NCI-H82 treated with DMSO at 0.1 percent for 48 hours (cell line): Measurements from ENCODE around the gene UNC119B.

Experiments used
- DNase-seq: peaks from one replicate; lab custom pipeline; 2025; ENCODE audit not compliant: unreplicated experiment; lab: John Stamatoyannopoulos, UW

The UNC119B gene

DNA sequence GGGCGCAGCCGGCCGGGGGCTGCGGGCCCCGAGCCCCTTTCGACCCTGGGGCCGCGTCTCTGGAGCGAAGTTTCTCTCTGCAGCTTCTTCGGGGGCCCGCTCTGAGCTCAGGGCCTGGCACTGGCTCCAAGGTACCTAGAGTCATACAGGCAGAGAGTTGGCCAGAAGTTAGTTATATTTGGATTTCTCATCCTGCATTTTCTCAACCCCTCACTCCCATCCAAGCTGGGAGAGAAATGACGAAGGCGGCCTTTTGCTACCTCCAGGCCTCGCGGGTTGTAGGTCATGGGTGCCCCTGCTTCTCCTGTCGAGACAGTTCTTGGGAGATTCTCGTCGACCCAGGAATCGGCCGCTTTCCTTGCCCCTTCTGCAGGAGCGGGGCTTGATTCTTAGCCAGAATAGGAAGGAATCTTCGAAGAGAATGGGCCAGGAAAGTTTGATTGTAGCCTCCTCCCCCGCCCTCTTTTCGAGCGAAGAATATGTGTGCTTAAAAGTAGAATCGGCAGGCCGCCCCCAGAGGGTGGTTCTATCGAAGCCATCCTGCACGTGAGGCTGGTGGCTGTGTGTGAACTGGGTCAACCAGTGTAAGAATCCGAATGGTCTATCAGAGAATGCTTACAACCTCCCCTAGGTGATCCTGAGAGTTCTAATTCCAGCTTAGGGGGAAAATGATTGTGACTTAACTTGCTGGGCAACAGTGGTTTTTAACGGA, 22.5 kb upstream of the UNC119B start:
- DNase-seq: no peak

DNA sequence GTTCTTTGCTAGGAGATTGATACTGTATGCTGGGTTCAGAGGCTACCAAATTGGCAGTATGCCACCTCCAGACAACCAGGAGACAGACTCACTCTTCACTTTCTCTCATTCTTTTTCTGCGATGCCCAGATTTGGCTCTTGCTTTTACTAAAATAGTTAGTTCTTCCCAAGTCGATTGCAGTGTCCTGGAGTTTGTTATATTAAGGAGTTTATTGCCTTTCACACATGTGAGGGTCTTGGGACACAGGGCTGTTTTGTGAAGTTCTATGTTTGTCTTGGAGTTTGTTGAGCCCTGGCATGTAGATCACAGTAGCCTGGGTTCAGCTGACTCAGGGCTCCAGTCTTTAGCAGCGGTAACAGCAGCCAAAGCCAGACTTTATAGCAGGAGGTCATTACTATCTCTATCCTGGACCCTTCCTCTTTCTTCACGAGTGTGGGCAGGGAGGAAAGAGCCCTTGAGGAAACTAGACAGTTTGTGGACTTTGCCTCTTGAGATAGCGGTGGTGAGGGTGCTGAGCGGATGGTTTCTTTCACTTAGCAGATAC, 21.7 kb upstream of the UNC119B start:
- DNase-seq: no peak

DNA sequence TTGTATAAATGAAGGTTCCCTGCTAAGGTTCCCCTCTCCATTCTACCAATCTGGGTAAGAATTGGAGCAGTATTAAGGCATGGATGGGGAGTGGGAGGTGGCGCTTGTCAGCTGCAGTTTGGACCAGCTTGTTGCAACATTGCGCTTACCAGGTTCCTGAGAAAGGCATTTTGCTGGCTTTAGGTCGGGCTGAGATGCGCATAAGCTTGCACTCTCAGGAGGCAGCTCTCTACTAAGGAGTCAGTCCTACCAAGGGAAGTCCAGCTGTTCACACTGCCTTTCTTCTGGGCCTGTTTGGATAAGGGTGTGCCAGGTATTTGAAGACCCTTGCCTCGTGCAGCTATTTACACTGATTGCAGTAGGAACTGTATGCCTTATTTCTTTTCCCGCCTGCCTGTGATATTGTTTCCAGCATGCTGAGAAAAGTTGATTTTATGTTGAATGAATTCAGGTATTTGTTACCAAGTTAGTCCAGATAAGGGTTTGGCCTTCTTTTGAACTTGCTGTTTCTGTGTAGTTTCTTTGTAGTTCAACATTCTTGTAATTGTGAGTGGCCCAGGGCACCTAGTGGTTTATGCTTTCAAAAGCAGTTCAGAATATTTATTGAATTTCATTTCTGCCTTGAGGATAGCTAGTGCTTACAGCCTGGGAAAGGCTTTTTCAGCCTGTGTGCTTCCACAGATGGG, 20.7 kb upstream of the UNC119B start:
- DNase-seq: no peak

DNA sequence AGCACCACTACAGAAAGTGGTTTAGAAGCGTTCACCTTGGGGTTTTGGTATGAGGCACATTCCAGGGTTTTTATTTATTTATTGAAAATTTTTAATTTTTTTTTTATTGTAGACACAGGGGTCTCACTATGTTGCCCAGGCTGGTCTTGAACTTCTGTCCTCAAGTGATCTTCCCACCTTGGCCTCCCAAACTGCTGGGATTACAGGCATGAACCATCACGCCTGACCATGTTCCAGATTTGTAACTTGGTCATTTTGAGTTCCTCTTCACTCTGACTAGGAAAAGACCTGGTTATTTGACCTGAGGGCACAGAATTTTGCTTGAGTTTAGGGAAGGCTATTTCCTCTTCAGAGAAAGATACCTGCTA, 20.2 kb upstream of the UNC119B start:
- no peak for DNase-seq

DNA sequence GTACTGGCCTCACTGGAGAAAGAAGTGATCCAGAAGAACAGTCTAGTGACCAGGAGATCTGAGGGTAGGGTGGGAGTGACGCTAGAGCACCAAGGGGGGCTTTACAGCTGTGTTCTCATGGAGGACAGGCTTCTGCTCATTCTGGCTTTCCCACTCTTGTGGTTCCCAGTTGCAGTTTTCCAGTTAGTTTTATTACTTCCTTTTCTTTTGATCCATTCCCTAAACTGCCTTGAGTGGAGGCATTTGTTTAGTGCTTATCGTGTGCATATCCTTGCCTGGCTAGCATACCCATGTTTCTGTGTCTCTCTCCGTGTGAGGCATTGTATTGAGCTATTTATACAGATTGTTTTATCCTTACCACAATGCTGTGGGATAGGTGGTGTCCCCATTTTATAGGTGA, 19.3 kb upstream of the UNC119B start:
- no peak for DNase-seq

DNA sequence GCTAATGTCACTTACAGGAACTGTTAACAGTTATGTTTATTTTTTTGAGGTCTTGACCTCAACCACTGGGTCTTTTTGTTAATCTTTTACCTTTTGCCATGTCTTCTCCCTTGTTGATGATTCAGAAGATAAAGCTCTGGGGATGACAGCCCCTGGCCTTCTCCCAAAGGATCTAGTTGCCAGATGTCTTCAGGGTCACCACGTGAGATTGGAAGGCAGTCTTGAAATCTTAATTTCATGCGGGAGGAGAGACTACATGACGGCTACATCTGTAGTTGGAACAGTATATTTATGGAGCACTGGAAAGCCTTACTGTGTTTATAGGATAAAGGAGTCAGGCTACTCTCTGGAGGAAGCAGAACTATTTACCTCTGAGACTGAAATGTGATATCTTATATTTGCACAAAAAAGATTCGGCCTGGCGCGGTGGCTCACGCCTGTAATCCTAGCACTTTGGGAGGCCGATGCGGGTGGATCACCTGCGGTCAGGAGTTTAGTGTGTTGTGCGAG, 17.7 kb upstream of the UNC119B start:
- no peak for DNase-seq

DNA sequence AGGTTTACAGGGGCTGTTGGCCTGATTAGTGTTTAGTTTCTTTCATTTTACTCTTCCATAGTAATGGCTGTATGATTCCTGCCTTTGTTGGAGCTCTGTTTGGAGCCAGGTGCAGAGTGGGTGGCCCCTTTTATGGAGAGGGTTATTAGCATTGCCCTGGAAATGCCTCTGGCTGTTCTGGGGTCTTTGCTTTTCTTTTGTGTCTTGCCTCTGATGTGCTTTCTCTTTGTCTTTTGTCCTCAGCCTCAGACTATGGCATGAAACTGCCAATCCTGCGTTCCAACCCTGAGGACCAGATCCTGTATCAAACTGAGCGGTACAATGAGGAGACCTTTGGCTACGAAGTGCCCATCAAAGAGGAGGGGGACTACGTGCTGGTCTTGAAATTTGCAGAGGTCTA, 16.4 kb upstream of the UNC119B start:
- DNase-seq: no peak

DNA sequence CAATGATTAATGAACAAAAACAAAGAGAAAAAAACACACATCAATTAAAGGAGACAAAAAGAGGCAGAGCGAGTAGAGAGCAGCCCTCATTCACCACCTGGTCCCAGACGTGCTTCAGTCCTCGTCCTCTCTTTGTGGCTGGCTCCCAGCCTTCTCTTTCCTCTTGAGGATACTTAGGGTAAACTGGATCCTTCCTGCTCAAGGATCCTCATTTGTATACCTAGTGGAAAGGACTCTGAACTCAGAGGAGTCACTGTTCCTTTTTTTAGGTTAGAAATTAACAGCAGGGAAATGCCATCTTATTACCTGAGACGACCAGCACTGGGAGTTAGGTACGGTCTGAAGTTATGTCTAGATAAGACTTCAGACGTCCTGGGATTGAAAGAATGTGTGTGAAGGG, 13.6 kb upstream of the UNC119B start:
- DNase-seq: no peak

DNA sequence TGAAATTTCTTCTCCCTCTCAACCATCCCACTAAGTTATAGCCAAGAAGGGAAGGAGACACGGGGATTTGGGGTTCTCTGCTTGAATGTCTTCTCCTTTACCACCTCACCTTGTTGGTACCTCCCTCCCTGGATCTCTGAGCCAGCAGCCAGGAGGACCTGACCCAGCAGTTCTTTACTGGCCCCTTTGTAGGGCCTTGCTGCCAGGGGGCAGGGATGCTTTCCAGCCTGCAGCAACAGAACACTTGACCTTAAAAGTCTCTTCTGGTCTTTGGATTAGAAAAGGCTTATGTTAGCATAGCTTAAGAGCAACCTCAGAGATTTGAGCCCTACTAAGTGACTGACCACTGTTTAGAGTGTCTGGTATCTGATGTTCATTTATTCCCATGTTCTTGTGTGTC, 12.9 kb upstream of the UNC119B start:
- DNase-seq: no peak

DNA sequence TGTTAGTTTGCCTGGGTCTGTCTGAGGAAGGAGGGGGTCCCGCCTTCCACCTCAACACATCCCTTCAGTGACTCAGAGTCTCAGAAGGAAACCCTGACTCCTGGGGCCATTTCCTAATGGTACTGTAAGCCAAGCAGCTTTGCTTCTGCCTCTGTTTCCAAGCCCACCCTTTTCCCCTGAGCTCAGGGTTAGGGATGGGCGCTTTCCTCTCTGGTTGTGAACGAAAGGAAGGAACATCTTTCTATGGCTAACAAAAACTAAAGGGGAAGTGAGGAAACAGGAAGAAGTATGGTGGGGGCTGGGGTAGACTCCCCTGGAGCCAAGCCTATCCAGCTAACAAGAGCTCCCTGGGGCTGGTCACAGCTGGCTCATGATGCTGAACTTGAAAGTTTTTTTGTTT, 11.6 kb upstream of the UNC119B start:
- DNase-seq: no peak

DNA sequence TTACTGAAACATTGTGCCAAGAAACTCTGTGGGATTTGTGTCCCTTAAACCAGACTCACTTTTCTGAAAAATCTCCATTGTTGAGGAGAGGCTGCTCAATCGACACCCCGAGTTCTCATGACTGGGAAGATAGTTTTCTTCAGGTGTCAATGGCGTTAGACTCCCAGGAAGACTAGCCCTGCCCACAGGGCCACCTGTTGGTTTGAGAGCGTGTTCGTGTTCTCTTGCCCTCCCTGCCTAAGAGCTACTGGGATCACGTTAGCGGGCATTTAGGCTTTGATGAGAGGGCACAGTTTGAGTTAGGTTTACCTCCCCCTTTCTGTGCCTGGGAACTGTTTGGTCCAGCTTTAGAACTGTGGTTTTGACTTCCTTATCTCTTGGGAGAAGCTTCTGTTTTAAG, 10.7 kb upstream of the UNC119B start:
- DNase-seq: no peak

DNA sequence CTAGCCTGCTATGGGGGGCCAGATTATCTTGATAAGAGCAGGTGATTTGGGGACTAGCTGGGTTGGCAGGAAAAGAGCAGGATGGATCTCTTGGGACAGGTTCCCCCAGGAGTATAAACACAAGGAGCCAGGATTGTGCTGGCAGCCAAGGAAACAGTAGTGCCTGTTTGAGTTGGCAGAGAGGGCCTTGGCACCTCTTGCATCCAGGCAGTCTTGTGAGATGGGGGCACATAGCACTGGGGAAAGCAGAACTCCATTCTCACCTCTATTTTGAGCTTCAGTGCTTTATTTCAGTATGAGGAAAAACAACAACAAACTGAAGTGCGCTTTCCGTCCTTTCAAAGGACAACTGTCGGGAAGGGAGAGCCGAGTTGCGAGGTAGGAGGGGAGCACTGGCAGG, 9.4 kb upstream of the UNC119B start:
- DNase-seq: no peak

DNA sequence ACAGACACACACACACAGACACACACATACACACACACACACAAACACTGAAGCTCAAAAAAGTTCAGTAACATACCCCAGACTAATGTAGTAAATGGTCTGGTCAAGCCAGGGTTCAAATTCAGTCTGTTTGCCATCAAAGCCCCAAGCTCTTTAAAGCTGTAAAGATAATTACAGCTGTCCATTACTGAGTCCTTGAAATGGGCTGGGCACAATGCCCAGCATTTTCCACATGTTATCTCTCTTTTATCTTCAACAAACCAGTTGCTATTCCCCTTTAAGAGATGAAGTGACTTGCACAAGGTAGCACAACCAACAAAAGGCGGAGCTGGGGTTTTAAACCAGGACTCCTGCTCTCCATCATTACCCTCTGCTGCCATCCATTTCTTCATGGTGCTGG, 7.6 kb upstream of the UNC119B start:
- no peak for DNase-seq

DNA sequence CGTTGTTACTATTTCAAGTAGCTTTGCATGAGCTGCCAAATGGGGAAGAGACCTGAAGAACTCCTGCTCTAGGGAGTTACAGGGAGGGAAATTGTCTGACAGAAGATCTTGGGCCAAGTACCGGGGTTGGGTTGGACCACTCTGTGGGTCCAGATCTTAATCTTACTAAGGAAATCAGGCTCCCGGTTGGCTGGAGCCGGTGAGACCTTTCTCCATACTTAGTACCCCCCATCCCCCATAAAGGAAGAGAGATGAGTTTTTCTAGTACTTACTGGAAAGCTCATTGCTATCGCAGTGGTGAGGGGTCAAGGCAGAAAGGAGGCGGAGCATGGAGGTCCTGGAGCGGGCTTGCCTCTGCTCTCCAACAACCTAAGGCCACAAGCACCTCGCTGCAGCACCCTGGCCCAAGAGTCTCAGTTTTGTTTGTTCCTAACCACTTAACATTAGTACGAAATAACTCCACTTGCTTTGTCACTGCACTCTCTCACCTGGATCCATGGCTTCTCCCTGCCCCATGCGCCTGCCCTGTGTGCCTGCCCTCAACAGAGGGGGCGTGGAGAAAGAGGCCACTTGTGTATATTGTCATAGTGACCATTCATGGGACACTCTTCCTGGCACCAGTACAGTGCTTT, 6.8 kb upstream of the UNC119B start:
- no peak for DNase-seq

DNA sequence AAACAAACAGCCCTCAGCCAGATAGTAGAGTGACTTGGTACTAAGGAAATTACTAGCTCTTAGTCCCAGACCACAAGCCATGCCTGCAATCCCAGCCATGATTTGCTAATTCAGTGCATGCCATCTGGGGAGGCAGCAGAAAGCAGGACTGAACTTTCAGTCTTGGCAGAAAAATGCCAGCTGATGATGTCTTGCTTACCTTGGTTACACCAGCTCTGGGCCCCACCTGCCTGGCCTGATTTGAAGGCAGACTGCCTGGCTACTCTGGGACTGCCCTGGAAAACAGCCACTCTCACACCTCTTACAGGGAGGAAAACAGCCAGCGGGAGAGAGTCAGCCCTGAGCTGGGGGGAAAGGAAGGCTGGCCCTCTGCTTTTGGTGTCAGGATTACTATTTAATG, 4.6 kb upstream of the UNC119B start:
- DNase-seq: no peak

DNA sequence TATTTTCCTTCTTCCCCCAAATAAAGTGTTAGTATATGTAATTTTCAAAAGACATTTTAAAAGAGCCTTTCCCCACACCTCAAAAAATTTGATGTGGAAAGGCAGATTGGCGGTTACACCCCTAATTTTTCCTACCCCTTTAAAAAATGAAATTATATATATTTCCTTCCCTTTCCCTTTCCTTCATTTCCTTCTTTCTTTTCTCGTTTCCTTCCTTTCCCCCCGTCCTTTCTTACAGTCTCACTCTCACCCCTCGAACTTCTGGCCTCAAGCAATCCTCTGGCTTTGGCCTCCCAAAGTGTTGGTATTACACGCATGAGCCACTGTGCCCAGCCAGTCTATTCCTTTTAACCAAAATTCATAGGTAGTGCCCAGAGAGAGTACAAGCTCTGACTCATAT, 4.2 kb upstream of the UNC119B start:
- no peak for DNase-seq

DNA sequence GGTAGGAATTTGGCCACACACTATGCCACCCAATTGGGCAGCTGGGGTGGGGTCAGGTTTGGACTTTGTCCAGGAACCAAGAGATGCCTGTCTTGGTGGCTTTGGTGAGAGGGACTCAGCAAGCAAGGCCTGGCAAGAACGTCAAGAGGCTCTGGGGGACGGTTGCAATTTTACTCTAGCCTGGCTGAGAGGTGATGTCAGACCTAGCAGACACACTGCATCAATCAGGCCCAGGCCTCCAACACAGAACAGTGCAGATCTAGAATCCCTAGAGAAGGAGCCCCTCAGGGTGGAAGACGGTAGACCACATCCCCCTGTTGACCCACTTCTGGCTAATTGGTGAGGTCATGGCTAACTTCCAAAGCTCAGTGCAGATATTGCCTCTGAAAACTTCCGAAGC, 1.6 kb upstream of the UNC119B start:
- DNase-seq: no peak

DNA sequence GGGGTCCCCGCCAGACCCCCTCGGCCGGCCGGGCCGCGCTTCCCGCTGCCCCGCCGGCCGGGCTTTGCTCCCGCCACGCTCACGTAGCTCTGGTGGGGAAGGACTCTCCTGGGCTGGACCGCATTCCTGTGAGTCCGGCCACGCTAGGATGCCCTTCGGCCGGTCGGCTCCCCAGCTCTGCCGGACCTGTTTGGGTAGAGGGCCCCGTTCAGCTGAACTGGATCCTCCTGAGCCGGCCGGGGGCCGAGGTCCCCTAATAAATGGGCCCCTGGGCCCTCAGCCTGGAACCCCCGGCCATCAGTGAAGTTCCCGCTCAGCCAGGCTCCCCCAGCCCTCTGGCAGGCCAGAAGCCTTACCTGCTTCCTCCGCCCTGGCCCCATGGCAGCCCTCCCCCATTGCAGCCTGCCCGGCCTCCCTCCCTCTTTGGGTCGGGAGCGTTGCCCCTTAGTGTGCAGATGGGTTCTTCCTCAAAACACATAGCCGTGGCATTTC, 593 bp downstream of the UNC119B start:
- no peak for DNase-seq

DNA sequence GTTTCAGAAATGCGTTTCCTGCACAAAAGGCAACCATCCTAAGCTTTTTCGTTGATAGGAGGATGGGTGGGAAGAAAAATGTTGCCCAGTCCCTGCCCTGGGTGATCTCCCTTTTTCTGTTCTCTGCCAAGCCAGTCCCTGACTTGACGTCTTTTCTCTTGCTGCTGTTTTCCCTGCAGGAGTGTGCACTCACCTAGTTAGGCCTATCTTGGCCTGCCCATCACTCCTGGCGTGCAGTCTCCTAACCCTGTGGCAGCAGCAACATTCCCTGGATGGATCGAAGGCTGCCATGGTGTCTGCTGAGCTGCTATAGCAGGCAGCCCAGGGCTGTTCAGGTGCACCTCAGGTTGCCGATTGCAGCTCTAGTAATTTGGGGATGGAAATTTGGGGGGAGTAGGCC, 1.2 kb downstream of the UNC119B start:
- no peak for DNase-seq

DNA sequence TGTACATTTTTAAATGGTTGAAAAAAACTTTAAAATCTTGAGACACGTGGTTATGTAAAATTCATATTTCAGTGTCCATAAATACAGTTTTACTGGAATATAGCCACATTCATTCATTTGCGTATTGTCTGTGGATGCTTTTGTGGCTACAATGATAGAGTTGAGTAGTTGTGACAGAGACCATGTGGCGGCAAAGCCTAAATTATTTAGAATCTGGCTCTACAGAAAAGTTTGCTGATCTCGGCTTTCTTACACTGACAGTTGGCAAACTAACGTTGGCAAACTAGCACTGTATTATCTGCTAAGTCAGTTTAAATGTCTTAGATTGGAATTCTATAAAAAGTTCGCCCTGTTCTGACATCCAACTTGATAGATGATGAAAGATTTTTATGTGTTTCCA, 2.4 kb downstream of the UNC119B start:
- no peak for DNase-seq

DNA sequence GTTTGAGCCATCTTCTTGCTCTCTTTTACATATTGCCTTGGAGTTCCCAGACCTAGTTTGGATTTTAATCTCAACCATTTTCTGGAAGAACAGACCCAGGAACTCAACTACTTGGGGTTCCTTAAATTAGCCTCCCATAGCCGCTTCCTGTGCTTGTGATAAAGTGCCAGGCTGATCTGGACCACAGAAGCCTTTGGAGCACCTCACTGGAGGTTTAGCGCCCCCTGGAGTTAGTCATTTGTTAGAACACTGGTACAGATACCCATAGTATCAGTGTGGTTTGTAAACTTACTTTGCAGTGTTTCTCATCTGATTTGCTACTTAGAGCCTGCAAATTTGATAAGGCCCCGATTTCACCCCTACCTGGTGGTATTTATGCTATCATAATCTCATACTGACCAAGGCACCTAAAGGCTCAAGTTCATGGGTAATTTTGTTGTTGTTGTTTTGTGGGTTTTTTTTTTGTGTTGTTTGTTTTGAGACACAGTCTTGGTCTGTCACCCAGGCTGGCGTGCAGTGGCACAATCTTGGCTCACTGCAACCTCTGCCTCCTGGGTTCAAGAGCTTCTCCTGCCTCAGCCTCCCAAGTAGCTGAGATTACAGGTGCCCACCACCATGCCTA, 3.7 kb downstream of the UNC119B start:
- DNase-seq: peak; percentile 63

DNA sequence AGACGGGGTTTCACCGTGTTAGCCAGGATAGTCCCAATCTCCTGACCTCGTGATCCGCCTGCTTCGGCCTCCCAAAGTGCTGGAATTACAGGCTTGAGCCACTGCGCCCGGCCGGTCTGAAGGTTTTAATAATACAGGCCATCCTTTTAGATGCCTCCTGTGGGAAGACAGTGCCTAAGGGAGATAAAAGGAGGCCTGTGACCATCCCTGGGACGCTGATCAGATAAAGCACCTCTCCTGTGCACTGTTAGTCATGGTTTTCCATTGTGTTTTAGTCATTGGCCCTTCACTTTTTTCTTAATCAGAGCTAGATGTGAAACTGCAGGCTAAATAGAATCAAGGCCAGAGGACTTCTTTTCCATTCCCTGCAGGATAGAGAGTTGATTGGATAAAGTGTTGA, 7.8 kb downstream of the UNC119B start:
- DNase-seq: no peak
